GM19099 (cell line): ENCODE data around the gene CCDC57.

Experiments used
- POLR2A ChIP-seq: IDR thresholded peaks from 3 replicates; pipeline ENCODE4 v1.6.1; 2011; ENCODE audit warnings: low read depth; ENCODE audit not compliant: insufficient read length; ENCODE audit errors: extremely low read depth

CCDC57 gene

DNA sequence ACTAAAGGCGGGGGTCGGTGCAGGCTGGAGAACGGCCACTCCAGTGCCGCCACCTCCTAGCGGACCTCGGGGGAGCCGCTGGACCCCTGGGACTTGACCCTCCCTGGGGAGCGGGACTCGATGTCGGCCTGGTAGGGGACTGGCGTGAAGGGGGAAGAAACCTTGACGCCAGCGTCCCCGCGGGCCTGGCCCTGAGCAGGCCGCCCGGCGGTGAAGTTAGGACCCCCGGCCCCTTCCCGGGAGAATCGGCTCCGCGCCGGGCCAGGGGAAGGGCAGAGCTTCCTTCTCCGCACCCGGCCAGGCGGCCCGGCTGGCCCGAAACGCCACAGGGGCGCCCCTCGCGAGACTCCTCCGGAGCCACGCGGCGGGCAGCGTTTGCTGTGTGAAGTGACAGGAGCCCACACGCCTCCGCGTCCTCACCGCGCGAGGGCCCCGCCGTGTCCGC, 147.4 kb downstream of the CCDC57 start:
- no peak for TF ChIP-seq POLR2A

DNA sequence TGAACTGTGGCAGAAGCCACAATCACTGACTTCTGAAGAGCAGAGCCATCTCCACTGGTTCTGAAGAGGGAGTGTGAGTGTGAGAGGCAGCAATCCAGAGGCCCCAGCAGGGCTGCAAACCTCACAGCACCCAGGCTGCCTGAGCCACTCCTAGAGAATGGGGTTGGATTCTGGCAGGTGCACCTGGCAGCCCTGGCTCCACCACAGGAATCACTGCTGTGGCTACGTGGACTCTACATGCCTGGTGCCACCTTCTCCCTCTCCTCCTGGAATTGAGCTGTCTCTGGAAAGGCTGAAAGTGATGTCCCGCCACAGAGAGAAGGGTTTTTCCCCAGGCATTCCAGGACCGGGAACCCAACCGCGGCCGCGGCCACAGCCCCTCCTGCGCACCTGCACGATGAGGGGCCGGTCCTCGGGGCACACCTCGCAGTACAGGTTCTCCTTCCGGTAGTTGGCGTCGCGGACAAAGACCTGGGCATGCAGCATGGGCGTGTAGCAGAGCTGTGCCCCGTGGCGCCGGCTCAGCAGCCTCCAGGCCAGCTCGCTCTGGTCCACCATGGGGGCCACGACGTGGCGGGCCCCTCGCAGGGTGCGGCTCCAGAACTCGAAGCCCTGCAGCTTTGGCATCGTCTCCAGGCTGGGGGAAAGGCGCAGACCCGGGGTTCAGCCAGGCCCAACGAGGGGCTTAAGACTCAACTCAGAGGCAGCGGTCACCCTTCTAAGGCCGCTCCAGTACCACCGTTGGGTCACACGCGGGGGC, 148.0 kb downstream of the CCDC57 start:
- no peak for TF ChIP-seq POLR2A

DNA sequence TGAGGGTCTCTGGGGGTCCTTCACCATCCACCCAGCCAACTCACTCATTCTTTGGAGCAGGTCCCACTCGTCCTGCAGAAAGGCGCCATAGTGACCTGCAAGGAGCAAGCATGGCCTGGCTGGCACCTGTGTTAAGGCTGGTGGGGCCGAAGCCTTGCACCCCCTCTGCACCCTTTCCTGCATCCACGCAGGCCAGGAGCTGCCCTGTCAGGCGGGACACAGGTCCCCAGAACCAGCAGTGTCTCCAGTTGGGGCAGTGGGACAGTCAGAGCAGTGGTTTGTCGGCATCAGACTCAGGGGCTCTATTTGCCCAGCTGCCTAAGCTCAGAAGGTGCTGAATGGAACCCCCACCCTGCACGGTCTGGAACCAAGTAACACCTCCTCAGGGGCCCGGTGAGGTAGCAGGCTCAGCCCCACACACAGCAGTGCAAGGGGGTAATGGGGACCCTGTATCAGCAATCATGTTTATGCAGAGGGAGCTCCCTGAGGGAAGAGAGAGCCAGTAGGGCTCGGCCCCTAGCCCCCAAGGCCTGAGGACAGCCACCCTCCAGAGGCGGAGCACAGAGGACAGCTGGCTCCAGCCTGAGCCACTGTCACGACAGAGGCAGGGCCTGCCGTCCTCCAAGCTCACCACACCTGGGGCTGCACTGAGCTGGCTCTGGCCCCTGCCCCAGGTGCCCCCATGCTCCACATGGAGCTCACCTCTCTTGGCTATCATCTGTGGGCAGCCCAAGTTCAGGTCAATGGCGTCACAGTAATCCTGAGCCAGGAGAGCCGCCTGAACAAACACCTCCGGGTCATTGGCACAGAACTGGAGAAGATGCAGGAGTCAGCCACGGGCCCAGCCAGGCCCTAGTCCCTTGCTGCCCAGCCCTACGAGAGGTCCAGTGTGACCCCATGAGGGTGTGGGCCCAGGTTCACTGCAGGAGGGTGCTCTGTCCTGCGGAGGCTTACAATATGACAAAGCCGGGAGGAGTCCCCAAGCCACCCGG, 148.9 kb downstream of the CCDC57 start:
- TF ChIP-seq POLR2A, result no peak

DNA sequence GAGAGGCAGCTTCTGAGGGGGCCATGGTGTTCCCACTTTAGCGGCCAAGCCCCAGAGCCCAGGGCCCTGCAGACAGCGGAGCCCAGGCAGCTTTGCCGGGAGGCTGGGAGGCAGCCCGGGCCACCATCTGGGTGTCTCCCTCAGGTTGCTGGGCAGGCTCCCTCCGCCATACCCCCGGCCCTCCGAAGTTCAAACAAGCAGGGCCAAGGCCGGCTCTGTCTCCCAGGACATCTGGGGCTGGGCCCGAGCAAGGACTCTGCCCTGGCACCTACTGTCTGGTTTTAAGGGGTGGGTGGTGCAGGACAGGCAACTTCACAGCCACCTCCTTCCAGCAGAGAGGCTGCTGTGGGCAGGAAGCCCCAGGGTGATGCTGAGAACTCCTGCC, 149.7 kb downstream of the CCDC57 start:
- no peak for TF ChIP-seq POLR2A

DNA sequence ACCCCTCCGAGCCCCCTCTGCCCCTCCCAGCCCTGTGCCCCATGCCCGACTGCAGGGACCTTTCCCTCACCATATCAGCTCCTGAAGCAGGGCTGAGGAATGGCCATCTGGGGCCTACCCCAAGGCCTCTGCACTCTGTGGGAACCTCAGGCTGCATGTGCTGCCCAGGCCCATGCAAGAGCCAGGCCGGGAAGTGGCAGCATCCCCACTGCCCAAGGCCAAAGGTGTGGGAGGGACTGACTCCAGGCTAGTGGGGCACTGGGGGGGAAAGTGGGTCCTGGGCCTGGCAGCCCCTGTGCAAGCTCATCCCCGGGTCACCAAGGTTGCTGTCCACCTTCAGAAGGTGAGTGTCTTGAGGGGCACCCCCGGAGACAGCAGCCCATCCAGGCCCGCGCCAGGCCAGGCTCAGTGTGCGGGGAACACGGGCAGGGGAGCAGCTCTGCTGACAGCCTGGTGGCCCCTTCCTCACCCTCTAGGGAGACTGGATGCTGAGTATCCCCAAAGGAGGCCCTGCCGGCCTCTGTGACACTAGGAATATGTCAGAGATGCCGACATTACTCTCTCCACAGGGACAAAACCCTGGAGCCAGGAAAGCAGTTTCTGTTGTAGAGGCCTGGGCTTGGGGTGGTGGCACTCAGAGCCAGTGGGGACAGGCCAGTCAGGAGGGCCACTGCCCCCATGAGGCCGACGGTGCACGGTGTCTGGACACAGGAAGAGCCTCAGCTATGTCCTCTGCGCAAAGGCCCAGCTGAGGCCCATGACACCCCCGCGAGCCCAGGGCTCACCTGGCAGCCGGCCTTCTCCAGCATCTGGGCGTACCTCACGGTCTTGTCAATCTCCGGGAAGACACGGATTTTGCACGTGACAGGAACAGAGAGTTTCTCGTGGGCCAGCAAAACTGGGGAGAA, 150.3 kb downstream of the CCDC57 start:
- no peak for TF ChIP-seq POLR2A

DNA sequence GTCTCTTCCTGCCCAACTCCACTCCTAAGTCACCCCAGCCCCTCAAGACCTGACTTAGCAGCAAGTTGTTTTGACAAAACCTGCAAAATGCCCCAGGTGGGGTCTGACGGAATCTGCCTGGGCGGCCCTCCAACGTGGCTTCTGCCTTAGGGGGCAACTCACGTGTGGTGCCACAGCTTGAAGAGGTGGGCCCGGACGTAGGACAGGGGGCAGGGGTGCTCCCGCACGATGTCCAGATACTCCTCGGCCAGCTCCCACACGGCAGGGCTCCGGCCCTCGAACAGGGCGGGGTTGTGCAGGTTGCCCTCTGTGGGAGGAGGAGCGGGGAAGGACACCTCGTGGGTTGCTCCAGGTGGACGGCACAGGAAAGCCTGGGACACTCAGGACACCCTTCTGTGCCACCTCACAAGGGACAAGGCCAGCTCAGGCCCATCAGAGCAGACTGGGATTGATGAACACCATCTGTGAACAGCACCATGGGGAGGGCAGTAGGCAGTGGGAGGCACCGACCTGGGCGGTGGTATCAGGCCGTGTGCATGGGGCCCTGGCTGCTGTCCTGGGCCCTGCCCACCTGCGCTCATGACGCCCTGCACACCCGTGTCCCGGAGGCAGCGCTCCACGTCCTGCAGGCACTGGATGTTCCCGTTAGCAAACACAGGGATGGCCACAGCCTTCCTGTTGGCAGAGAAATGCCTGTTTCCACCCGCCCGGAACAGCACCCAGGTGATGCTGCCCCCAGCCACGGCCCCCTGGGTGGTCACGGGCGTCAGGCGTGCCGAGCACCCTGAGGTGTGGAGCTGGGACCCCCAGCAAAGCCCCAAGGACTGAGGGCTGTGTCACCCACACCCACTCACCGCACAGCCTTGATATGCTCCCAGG, 151.4 kb downstream of the CCDC57 start:
- TF ChIP-seq POLR2A, result no peak

DNA sequence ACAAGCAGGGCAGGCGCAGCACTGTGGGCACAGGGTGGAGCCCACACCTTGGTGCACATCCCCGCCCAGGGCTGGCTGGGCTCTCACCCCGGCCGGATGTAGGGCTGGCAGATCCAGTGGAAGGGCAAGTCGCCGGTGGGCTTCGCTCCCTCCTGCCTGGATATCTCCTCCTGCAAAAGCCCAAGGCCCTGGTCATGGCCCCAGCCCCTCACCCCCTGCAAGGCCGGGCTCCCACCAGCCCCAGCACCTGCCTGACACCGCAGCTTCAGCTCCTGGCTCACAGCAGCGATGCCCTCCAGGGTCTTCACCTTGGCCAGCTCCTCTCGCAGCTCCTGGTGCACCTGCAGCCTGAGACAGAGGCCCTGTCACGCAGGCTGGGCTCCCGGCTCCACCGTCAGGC, 152.0 kb downstream of the CCDC57 start:
- no peak for TF ChIP-seq POLR2A

DNA sequence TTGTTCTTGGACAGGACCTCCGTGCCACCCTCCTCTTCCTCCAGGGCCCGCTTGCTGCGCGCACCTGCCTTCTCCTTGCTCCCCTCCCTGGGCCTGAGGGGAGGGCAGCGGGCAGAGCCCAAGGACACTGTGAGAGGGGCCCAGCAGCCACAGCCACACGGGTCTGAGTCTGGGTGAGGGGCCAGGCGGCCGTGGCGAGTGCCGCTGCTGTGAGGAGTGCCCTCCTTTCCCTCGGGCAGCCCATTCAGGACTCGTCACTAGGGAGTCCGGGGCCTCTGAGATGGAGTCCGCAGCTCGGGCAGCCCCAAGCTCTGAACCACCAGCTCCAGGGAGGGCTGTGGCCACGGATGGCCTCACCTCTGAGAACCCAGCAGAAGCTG, 152.7 kb downstream of the CCDC57 start:
- TF ChIP-seq POLR2A, result no peak

DNA sequence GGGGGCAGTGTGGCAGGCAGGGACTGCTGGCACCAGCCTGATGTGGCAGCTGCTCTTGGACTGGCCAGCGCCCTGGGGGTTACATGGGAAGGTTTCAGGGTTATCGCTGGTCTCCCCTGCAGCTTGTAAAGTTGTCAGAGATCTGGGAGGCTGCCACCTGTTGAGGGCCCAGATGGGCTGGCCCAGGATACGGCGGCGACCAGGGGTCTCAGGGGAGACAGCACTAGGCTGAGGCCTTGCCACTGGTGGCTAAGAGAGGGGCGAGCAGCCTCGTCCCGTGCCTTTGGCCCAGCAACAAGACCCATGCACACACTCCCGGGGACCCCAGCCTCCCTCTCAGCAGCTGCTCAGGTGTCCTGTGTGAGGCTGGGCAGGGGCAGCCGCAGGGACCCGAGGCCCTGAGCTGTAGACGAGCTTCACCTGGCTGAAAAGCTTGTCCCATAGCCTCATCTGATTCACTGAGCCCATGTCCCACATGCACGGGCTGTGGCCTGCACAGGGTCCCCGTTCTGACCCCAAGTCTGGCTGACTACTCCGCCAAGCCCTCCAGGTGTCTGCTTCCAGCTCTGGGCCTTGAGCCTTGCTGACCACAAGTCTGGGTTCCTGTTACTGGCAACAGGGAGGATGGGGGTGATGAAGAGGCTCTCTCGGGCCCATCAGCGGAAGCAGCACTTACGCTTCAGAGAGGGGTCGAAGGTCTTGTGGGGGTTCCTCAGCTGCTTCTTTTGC, 153.2 kb downstream of the CCDC57 start:
- no peak for TF ChIP-seq POLR2A

DNA sequence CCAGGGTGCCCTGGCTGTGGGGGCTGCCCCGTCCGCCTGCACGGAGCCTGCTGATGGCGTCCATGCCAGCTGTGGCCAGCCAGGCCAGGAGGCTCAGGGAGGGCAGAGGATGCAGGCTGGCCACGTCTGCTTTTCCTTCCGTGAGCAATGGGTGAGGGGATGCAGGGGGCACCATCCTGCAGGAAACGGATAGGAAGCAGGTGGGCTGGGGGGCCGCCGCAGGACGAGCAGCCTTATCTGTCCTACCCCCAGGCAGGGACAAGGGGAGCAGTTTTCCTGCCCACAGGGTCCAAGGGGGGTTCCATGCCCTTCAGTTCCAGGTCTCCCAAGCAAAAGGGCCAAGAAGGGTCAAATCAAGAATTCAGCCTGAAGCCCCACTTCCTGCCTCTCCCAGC, 153.8 kb downstream of the CCDC57 start:
- no peak for TF ChIP-seq POLR2A

DNA sequence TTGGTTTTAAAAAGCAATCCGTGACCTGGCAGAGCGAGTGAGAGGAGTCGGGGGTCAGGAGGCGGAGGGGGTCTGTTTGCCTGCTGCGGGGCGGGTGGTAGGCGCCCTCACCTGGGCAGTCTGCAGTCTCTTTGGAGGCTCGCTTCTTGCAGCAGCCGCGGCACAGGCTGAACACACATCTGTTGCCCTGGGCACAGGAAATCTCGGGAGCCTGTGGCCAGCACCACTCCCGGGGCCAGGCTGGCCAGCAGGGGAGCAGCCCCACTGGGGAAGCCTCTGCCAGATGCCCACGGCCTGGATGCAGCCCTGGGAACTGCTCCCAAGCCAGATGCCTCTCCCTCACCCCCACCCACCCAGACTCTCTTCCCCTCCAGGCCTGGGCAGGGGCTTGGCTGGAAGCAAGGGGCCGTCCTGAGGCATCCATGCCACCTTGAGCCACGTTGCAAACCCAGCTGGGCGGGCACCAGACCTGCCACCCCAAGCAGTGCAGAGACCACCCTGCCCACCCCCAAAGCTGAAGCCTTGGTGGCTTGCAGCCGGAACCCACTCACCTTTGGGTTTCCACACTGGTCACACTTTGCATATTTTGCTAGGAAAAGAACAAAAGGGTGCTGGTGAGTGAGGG, 154.3 kb downstream of the CCDC57 start:
- TF ChIP-seq POLR2A, result no peak

DNA sequence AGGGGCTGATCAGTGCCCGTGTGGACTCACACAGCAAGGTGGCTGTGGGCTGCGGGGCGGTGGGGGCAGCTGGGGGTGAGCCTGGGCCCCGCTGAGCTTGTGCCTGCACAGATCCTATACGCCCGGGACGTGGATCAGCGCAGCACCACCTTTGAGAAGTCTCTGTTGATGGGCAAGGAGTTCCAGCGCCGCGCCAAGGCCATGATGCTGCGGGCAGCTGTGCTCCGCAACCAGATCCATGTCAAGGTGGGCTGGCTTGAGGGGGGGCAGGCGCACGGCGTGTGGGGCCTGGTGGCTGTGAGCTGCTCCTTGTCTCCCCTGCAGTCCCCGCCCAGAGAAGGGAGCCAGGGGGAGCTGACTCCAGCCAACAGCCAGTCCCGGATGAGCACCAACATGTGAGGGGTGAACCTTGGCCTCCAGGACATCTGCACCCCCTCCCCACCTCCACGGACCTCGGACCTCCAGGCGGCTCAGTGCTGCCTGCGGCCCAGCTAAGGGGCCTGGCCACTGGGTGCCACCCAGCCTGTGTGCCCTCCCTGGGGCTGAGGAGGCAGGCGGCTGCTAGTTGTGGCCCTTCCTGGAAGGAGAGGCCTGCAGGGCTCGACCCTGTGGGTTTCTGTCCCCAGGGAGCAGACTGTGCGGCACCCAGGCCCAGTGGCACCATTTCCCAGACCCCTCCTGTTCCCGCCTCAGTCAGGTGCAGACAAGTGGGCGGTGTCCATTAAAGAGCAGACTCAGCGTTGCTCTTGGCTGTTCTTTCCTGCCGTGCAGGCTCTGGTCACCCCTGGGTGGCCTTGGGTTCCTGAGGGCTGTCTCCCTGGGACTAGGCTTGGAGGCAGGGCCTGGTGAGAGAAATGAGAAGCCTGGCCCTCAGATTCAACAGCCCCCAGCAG, 155.7 kb downstream of the CCDC57 start:
- TF ChIP-seq POLR2A, result no peak

DNA sequence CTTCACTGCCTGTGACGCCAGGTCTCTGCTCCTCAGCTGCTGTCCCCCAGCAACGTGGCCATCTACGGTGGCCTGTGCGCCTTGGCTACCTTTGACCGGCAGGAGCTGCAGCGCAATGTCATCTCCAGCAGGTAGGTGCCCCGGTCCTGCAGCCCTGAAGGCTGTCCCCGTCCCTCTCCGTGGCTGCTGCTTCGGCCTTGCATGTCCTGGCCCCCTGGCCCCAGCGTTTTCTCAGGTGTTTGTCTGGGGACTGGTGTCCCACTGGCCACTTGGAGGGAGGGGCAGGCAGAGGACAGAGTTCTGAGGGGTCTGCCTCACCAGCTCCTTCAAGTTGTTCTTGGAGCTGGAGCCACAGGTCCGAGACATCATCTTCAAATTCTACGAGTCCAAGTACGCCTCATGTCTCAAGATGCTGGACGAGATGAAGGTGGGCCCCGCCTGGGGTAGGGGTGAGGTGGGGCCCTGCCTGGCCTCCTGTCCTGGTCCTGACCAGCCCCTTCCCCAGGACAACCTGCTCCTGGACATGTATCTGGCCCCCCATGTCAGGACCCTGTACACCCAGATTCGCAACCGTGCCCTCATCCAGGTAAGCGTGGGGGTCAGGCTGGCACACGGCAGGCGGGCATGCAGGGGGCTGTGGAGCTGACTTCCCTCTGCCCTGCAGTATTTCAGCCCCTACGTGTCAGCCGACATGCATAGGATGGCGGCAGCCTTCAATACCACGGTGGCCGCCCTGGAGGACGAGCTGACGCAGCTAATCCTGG, 156.5 kb downstream of the CCDC57 start:
- TF ChIP-seq POLR2A, result no peak
